Fibroblast of mammary gland (primary cell): Measurements from ENCODE around the gene NLRC5.
"Not testable (repeated sequence)": the region's sequence is repeated elsewhere in the genome, so short reads cannot be mapped to it uniquely, and the experiment has no call there.

Experiments used
- DNase-seq: peaks from one replicate; pipeline ENCODE4 v3.0.0-alpha.2; 2010; ENCODE audit warnings: low read depth
- H3K4me3 ChIP-seq: 2 replicates; pipeline ENCODE4 v1.5.1; 2011; ENCODE audit warnings: low read depth, mild to moderate bottlenecking, low read length, moderate library complexity; ENCODE audit not compliant: control insufficient read depth
- TF ChIP-seq, protein P1 (sequence below): conservative IDR thresholded peaks from 2 replicates; pipeline ENCODE4 v1.5.1; 2011; ENCODE audit warnings: low read depth, low read length, inconsistent platforms; ENCODE audit not compliant: control insufficient read depth, insufficient read depth

NLRC5 gene

DNA sequence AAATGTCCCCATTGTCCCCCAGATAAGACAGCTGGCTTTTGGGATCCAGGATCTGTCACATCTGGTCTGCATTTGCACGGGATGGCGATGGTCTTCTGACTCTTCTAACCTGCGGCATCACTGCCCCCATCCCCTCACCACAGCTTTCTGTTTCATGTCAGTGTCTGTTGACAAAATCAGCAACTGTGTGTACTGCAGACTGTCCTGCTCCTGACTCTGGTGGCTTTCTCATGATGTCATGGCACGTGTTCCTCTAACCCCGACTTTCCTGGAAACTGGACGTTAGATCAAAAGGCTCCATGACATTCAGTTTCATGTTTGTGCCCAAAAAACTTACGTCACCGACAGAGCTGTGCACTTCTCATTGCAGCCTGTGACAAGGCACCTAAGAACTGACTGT, 73.0 kb downstream of the NLRC5 start:
- DNase-seq = no peak
- TF ChIP-seq, protein P1, sequence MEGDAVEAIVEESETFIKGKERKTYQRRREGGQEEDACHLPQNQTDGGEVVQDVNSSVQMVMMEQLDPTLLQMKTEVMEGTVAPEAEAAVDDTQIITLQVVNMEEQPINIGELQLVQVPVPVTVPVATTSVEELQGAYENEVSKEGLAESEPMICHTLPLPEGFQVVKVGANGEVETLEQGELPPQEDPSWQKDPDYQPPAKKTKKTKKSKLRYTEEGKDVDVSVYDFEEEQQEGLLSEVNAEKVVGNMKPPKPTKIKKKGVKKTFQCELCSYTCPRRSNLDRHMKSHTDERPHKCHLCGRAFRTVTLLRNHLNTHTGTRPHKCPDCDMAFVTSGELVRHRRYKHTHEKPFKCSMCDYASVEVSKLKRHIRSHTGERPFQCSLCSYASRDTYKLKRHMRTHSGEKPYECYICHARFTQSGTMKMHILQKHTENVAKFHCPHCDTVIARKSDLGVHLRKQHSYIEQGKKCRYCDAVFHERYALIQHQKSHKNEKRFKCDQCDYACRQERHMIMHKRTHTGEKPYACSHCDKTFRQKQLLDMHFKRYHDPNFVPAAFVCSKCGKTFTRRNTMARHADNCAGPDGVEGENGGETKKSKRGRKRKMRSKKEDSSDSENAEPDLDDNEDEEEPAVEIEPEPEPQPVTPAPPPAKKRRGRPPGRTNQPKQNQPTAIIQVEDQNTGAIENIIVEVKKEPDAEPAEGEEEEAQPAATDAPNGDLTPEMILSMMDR = no peak
- no peak overlapping the region for H3K4me3 ChIP-seq

DNA sequence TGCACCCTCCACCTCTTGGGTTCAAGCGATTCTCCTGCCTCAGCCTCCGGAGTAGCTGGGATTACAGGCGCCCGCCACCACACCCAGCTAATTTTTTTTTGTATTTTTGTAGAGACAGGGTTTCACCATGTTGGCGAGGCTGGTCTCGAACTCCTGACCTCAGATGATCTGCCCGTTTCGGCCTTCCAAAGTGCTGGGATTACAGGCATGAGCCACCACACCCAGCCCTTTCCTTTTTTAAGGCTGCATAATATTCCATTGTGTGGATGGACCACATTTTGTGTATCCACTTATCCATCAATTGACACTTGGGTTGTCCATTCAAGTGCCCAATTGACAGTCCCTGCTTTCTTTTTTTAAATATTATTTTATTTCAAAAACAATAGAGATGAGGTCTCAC, 73.8 kb downstream of the NLRC5 start:
- H3K4me3 ChIP-seq = not testable (repeated sequence)

DNA sequence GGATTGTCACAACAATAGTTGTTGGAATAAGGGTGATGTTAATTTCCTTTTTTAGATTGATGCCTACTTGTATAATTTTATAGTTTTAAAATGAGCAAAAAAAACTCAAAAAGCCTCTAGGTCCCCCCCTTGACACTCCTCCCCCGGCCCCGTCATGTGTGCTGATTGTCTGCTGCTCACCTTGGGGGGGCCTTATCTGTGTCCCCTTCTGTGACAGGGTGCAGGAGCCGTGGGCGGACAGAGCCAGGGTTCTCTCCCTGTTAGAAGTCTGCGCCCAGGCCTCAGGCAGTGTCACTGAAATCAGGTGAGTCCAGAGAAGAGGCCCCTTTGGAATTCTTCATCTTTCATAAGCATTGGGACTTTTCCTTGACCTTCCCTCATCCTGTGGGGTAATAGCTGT, 75.6 kb downstream of the NLRC5 start:
- no peak for DNase-seq
- TF ChIP-seq, protein P1 = no peak
- no peak overlapping the region for H3K4me3 ChIP-seq

More for the DNA sequence above, 73.8 kb downstream of the NLRC5 start:
- DNase-seq = not testable (repeated sequence)

DNA sequence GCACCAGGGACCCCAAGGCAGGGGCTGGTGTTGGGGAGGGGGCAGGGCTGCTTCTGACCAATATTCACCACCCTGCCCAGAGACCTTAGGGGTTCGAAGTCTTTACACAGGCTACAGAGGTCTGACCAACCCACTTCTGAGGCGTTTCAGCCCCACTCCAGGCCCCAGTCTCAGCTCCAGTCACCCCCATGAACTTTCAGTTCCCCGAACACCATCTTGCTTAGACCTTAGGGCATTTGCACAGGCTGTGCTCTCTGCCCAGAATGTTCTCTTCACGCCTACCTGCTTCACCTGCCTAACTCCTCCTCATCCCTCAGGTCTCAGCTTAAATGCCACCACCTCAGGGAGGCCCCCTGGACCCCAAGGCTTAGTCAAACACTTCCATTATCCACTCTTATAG, 77.3 kb downstream of the NLRC5 start:
- H3K4me3 ChIP-seq = no peak overlapping the region
- TF ChIP-seq, protein P1 = no peak
- DNase-seq = no peak

DNA sequence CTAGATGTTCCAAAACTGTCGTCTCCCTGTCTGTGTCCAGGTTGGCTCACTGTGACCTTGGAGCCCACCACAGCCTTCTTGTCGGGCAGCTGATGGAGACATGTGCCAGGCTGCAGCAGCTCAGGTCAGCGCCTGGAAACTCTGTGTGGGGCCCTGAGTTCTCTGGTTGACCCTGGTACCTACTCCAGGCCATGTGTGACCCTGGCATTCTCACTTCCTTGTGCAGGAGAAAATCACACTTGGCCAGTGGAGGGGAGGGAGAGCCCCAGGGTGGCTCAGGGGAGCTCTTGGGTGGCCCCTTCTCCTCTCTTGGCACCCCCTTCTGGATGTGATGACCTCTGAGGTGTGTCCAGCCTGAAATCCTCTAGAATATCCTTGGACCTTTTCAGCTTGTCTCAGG, 78.0 kb downstream of the NLRC5 start:
- no peak for DNase-seq
- TF ChIP-seq, protein P1 = no peak
- no peak overlapping the region for H3K4me3 ChIP-seq

DNA sequence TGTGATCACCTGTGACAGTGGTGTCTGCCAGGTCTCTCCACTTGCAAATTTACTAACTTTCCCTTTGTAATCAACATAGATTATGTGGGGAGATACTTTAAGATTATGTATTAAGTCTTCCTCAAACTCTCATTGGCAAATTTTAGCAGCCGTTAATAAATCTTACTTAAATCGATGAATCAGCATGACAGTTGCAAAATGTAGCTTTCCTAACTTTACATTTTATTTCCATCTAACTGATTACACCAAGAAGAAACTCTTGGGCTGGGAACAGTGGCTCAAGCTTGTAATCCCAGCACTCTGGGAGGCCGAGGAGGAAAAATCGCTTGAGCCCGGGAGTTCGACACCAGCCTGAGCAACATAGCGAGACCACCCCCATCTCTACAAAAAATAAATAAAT, 79.7 kb downstream of the NLRC5 start:
- TF ChIP-seq, protein P1 = no peak
- no peak for DNase-seq
- H3K4me3 ChIP-seq = no peak overlapping the region

DNA sequence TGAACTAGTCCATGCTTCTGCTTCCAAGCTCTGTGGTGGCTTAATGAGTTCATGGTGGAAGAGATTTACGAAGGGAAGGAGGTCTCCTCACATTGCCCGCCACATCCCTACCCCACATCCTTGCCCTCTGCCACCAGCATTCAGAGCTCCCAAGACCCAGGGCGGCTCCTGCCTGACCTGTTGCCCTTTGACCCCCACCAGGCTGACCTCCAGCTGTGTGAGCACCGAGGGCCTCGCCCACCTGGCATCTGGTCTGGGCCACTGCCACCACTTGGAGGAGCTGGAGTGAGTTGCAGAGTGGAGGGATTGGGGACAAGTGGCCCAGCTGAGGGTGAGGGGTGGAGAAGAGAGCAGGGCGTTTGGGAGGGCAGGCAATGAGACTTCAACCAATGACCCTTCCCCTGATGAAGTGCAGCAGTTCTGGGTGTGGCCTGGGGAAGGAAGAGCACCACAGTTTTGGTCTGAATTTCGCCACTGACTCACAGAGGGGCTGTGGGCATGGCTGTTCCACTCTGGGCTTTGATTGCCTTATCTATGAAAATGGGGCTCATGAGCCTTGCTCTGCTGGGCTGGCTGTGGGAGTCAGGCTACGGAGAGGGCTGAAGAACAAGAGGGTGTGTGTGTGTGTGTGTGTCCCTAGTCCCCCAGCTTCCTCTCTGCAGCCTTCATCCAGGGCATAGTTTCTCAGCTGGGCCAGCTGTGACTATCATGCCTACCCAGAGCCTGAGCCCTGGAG, 80.4 kb downstream of the NLRC5 start:
- no peak overlapping the region for H3K4me3 ChIP-seq
- DNase-seq = no peak
- TF ChIP-seq, protein P1 = no peak
